Small intestine (tissue), 7 donors: ENCODE data around the gene SGCE. TPM values are rescaled to one million over a fixed set of nuclear protein-coding genes. Genes with fewer than 3 reads are reported as not detected.
A peak's percentile ranks its signal among the peaks of the same experiment; 100 is the strongest.

Experiments
- DNase-seq, 2 donors: peaks; one replicate each; pipeline versions ENCODE4 v3.0.0 to v3.0.0-alpha.2; 2013
- FAIRE-seq: peaks from 2 replicates; lab custom pipeline; 2012; peaks lifted over from hg19 to GRCh38; lab: Jason Lieb, UNC
- H3K27ac ChIP-seq, 3 donors: one replicate each; pipeline ENCODE4 v1.5.1; 2013; ENCODE audit warnings: low read length in 2 of 3, mild to moderate bottlenecking in 2 of 3, control low read depth in 1 of 3, inconsistent platforms in 1 of 3, low read depth in 1 of 3, moderate library complexity in 1 of 3
- H3K27me3 ChIP-seq, 3 donors: one replicate each; pipeline ENCODE4 v1.6.1; 2013; ENCODE audit warnings: low read length in 3 of 3, inconsistent platforms in 1 of 3; ENCODE audit not compliant: control insufficient read depth in 3 of 3, insufficient read depth in 3 of 3
- H3K36me3 ChIP-seq, 3 donors: one replicate each; pipeline ENCODE4 v1.6.1; 2013; ENCODE audit warnings: low read length in 3 of 3, inconsistent platforms in 1 of 3, low read depth in 1 of 3, mild to moderate bottlenecking in 1 of 3, moderate library complexity in 1 of 3; ENCODE audit not compliant: control insufficient read depth in 3 of 3, insufficient read depth in 2 of 3
- H3K4me1 ChIP-seq, 3 donors: one replicate each; pipeline ENCODE4 v1.6.1; 2013; ENCODE audit warnings: low read length in 2 of 3, inconsistent platforms in 1 of 3, low read depth in 1 of 3, mild to moderate bottlenecking in 1 of 3, moderate library complexity in 1 of 3; ENCODE audit not compliant: control insufficient read depth in 3 of 3, insufficient read depth in 2 of 3
- H3K4me3 ChIP-seq, 3 donors: one replicate each; pipeline ENCODE4 v1.5.1; 2013; ENCODE audit warnings: low read length in 3 of 3, control low read depth in 1 of 3, inconsistent platforms in 1 of 3, low read depth in 1 of 3, mild to moderate bottlenecking in 1 of 3, moderate library complexity in 1 of 3
- H3K9me3 ChIP-seq, 2 donors: one replicate each; pipeline ENCODE4 v1.6.1; 2013; ENCODE audit warnings: low read depth in 1 of 2, low read length in 1 of 2; ENCODE audit not compliant: control insufficient read depth in 2 of 2, insufficient read depth in 1 of 2
- WGBS, 3 donors: extraction: QIAGEN DNeasy Blood & Tissue Kit; methylation state at CpG; one replicate each; pipeline ENCODE4 v1.1.7; 2013; 5-methylcytosine and 5-hydroxymethylcytosine counted together
- polyA plus RNA-seq, 4 donors: library from polyadenylated mRNA; stranded (reverse) in 3 of 4; unstranded in 1 of 4; fragments of 200-250 nt in 3 of 4; fragments of 120-200 nt in 1 of 4; gene quantifications; one replicate each; pipeline versions ENCODE4 v1.2.1 to v1.2.3, GENCODE V29; 2013
- donor health status: healthy with polysubstance abuse.
- donor health status: control.
- donor health status: control.
- donor health status: Bipolar disorder and iron deficiency.
- donor health status: healthy.

Gene SGCE
- polyA plus RNA-seq, 4 donors = 5.9 to 16.8 (median 16.1) TPM; not detected in 1

- Histone ChIP-seq H3K4me3 (no peak overlapping the region), H3K27me3 (no peaks in the 10 kb centered on the region), H3K36me3 (peaks cover 0 to 5% (median 0%) of the 10 kb centered on the region in 3 donors), H3K4me1 (no peaks in the 10 kb centered on the region), H3K27ac (no peak overlapping the region), H3K9me3 (peaks cover 0 to 9% of the 10 kb centered on the region in 2 donors)
- no peak for DNase-seq
- WGBS, 3 donors = 66 to 75% (median 68%) methylated on average over 3 of the region's 3 CpGs
- no peak for FAIRE-seq
These were observed 11.1 kb upstream of the SGCE start for GRCh38 chr7:94666879-94667587.

GRCh38 chr7:94665426-94665825 is 9.5 kb upstream of the SGCE start:
- H3K27me3 ChIP-seq = no peaks in the 10 kb centered on the region
- DNase-seq = no peak
- H3K4me3 ChIP-seq = no peak overlapping the region
- H3K36me3 ChIP-seq = peaks cover 0 to 5% (median 0%) of the 10 kb centered on the region in 3 donors
- peaks cover 0 to 9% of the 10 kb centered on the region in 2 donors for H3K9me3 ChIP-seq
- 97 to 98% (median 97%) methylated on average over 18 of the region's 18 CpGs for WGBS, 3 donors
- no peak for FAIRE-seq
- no peaks in the 10 kb centered on the region for H3K4me1 ChIP-seq
- H3K27ac ChIP-seq = no peak overlapping the region

GRCh38 chr7:94664023-94664422 is 8.1 kb upstream of the SGCE start:
- peaks cover 0 to 5% (median 0%) of the 10 kb centered on the region in 3 donors for H3K36me3 ChIP-seq
- no peak overlapping the region for H3K27ac ChIP-seq
- DNase-seq (no peak), FAIRE-seq (no peak)
- no peak overlapping the region for H3K4me3 ChIP-seq
- H3K9me3 ChIP-seq = peaks cover 0 to 9% of the 10 kb centered on the region in 2 donors
- 95 to 97% (median 97%) methylated on average over 23 of the region's 23 CpGs for WGBS, 3 donors
- no peaks in the 10 kb centered on the region for H3K27me3 ChIP-seq
- H3K4me1 ChIP-seq = no peaks in the 10 kb centered on the region

- Histone ChIP-seq H3K4me3 (no peak overlapping the region), H3K27me3 (no peaks in the 10 kb centered on the region), H3K9me3 (peaks cover 0 to 9% of the 10 kb centered on the region in 2 donors), H3K4me1 (no peaks in the 10 kb centered on the region), H3K36me3 (peaks cover 0 to 5% (median 0%) of the 10 kb centered on the region in 3 donors), H3K27ac (no peak overlapping the region)
- 46 to 69% (median 62%) methylated on average over 1 of the region's 1 CpG for WGBS, 3 donors
- no peak for FAIRE-seq
- DNase-seq = no peak
These were observed 6.6 kb upstream of the SGCE start for GRCh38 chr7:94662548-94662947.

- no peak for DNase-seq
- Histone ChIP-seq H3K9me3 (peaks cover 0 to 22% of the 10 kb centered on the region in 2 donors), H3K27ac (no peak overlapping the region), H3K36me3 (peaks cover 0 to 5% (median 0%) of the 10 kb centered on the region in 3 donors), H3K4me3 (no peak overlapping the region), H3K4me1 (peaks cover 0 to under 1% (median 0%) of the 10 kb centered on the region in 3 donors), H3K27me3 (peaks cover 0 to 3% (median 3%) of the 10 kb centered on the region in 3 donors)
- no peak for FAIRE-seq
These were observed 4.1 kb upstream of the SGCE start for GRCh38 chr7:94660006-94660405.

GRCh38 chr7:94658826-94659225 is 2.9 kb upstream of the SGCE start:
- FAIRE-seq (no peak), DNase-seq (peak in 1 of 2 donors; percentile 27)
- Histone ChIP-seq H3K27me3 (peaks cover 0 to 5% (median 4%) of the 10 kb centered on the region in 3 donors), H3K4me3 (no peak overlapping the region), H3K27ac (no peak overlapping the region), H3K4me1 (peaks cover 0 to 1% (median 0%) of the 10 kb centered on the region in 3 donors), H3K9me3 (peaks cover 0 to 14% of the 10 kb centered on the region in 2 donors), H3K36me3 (no peaks in the 10 kb centered on the region)
- 55 to 69% (median 68%) methylated on average over 2 of the region's 2 CpGs for WGBS, 3 donors

GRCh38 chr7:94657771-94658693 is 2.1 kb upstream of the SGCE start:
- WGBS, 3 donors = 46 to 49% (median 46%) methylated on average over 26 to 37 of the region's 38 CpGs
- Histone ChIP-seq H3K4me3 (peak overlapping the region in 2 of 3 donors; percentile 19 to 61), H3K27me3 (peaks cover 0 to 5% (median 4%) of the 10 kb centered on the region in 3 donors), H3K36me3 (no peaks in the 10 kb centered on the region), H3K27ac (peak overlapping the region in 1 of 3 donors; percentile 42), H3K9me3 (peaks cover 0 to 14% of the 10 kb centered on the region in 2 donors), H3K4me1 (peaks cover 0 to 1% (median 0%) of the 10 kb centered on the region in 3 donors)
- peak; percentile 47 for FAIRE-seq
- DNase-seq = peak; percentile 95 to 97
